GM06990 (cell line): ENCODE measurements around the gene GALNT9.

Source experiments
- DNase-seq: peaks from one replicate; pipeline ENCODE4 v3.0.0-alpha.2; 2011; ENCODE audit not compliant: insufficient read length; ENCODE audit errors: extremely low read depth
- H3K27me3 ChIP-seq: replicated peaks from 2 replicates; pipeline ENCODE4 v1.6.0; 2011; ENCODE audit warnings: low read length; ENCODE audit not compliant: control insufficient read depth, insufficient read depth
- H3K36me3 ChIP-seq: 2 replicates; pipeline ENCODE4 v1.5.1; 2011; ENCODE audit warnings: low read length; ENCODE audit not compliant: control insufficient read depth, insufficient read depth
- H3K4me3 ChIP-seq: replicated peaks from 2 replicates; pipeline ENCODE4 v1.5.1; 2011; ENCODE audit warnings: low read depth, mild to moderate bottlenecking, control low read depth, low read length
- CTCF ChIP-seq: IDR thresholded peaks from 2 replicates; pipeline ENCODE4 v1.5.1; 2011; ENCODE audit warnings: low read length, control low read depth, mild to moderate bottlenecking, inconsistent platforms; ENCODE audit not compliant: insufficient read depth, poor library complexity, severe bottlenecking

The GALNT9 gene

GRCh38 chr12:132259872-132260695, 69.3 kb downstream of the GALNT9 start:
- no peak for DNase-seq
- no peaks in the 10 kb centered on the region for H3K27me3 ChIP-seq
- TF ChIP-seq CTCF: no peak

GRCh38 chr12:132259364-132259871, 70.0 kb downstream of the GALNT9 start:
- no peak for TF ChIP-seq CTCF
- DNase-seq: no peak
- no peaks in the 10 kb centered on the region for H3K27me3 ChIP-seq
- no peak overlapping the region for H3K4me3 ChIP-seq
- no peaks in the 10 kb centered on the region for H3K36me3 ChIP-seq

More at GRCh38 chr12:132259872-132260695, 69.3 kb downstream of the GALNT9 start:
- Histone ChIP-seq H3K36me3 (no peaks in the 10 kb centered on the region), H3K4me3 (no peak overlapping the region)

GRCh38 chr12:132258543-132258942, 70.8 kb downstream of the GALNT9 start:
- TF ChIP-seq CTCF: no peak
- H3K27me3 ChIP-seq: no peaks in the 10 kb centered on the region
- no peaks in the 10 kb centered on the region for H3K36me3 ChIP-seq
- no peak overlapping the region for H3K4me3 ChIP-seq
- DNase-seq: no peak

- no peak for DNase-seq
- H3K27me3 ChIP-seq: no peaks in the 10 kb centered on the region
- no peaks in the 10 kb centered on the region for H3K36me3 ChIP-seq
- H3K4me3 ChIP-seq: no peak overlapping the region
- TF ChIP-seq CTCF: no peak
These were observed 71.4 kb downstream of the GALNT9 start for GRCh38 chr12:132257955-132258490.

GRCh38 chr12:132257206-132257954, 72.0 kb downstream of the GALNT9 start:
- Histone ChIP-seq H3K4me3 (no peak overlapping the region), H3K27me3 (no peaks in the 10 kb centered on the region), H3K36me3 (no peaks in the 10 kb centered on the region)
- no peak for DNase-seq
- no peak for TF ChIP-seq CTCF
